NOMO-1 treated with DMSO at 0.1 percent for 48 hours (cell line): ENCODE data around the gene SCNN1G.

Source experiments
- DNase-seq: peaks from one replicate; lab custom pipeline; 2025; ENCODE audit not compliant: unreplicated experiment; lab: John Stamatoyannopoulos, UW

SCNN1G gene

GRCh38 chr16:23152386-23153178 lies 30.0 kb upstream of the SCNN1G start:
- DNase-seq: no peak

- no peak for DNase-seq
Measured at GRCh38 chr16:23155445-23156049, 27.0 kb upstream of the SCNN1G start.

GRCh38 chr16:23156110-23156509 lies 26.4 kb upstream of the SCNN1G start:
- no peak for DNase-seq

- DNase-seq: no peak
Measured at GRCh38 chr16:23156946-23157460, 25.5 kb upstream of the SCNN1G start.

- DNase-seq: no peak
Measured at GRCh38 chr16:23158114-23158513, 24.4 kb upstream of the SCNN1G start.

- no peak for DNase-seq
Measured at GRCh38 chr16:23160082-23160481, 22.5 kb upstream of the SCNN1G start.

GRCh38 chr16:23160574-23160973 lies 22.0 kb upstream of the SCNN1G start:
- no peak for DNase-seq

- no peak for DNase-seq
Measured at GRCh38 chr16:23163921-23164320, 18.6 kb upstream of the SCNN1G start.

- DNase-seq: no peak
Measured at GRCh38 chr16:23164736-23165135, 17.8 kb upstream of the SCNN1G start.

GRCh38 chr16:23172583-23172982 lies 10.0 kb upstream of the SCNN1G start:
- DNase-seq: no peak

GRCh38 chr16:23172994-23173393 lies 9.6 kb upstream of the SCNN1G start:
- no peak for DNase-seq

GRCh38 chr16:23174622-23175021 lies 7.9 kb upstream of the SCNN1G start:
- DNase-seq: no peak

- DNase-seq: no peak
Measured at GRCh38 chr16:23175651-23176050, 6.9 kb upstream of the SCNN1G start.

- DNase-seq: no peak
Measured at GRCh38 chr16:23181506-23181905, 1.0 kb upstream of the SCNN1G start.

GRCh38 chr16:23182206-23182678 lies 303 bp upstream of the SCNN1G start:
- DNase-seq: peak; percentile 18

GRCh38 chr16:23183543-23183862 lies 958 bp downstream of the SCNN1G start:
- DNase-seq: no peak

- DNase-seq: no peak
Measured at GRCh38 chr16:23185656-23186055, 3.1 kb downstream of the SCNN1G start.

GRCh38 chr16:23186171-23186570 lies 3.6 kb downstream of the SCNN1G start:
- no peak for DNase-seq

- DNase-seq: peak; percentile 4
Measured at GRCh38 chr16:23187341-23187740, 4.8 kb downstream of the SCNN1G start.

- no peak for DNase-seq
Measured at GRCh38 chr16:23188911-23189310, 6.4 kb downstream of the SCNN1G start.

GRCh38 chr16:23194497-23195221 lies 12.1 kb downstream of the SCNN1G start:
- no peak for DNase-seq
